Activated CD8-positive, alpha-beta memory T cell treated with anti-CD3 and anti-CD28 coated beads, Interleukin-2, amount 10 ng/mL, durations not matched to agents 7 days and 5 days (primary cell): ENCODE measurements around the gene GJB6. TPM values are rescaled to one million over a fixed set of nuclear protein-coding genes. Genes with fewer than 3 reads are reported as not detected.
A peak's percentile ranks its signal among the peaks of the same experiment; 100 is the strongest.

Experiments
- ATAC-seq: fragments of 150-1000 bp; cut with Tn5 transposase; one replicate; pipeline ENCODE4 v1.10.0; 2021; ENCODE audit warnings: moderate library complexity
- CTCF ChIA-PET: fragments of 350-600 bp; sonication (Branson Sonifier 250); formaldehyde crosslinking; loops from one replicate; lab custom pipeline; 2021; ENCODE audit warnings: antibody characterized with exemption; lab: Charles Lee
- DNase-seq: peaks from one replicate; pipeline ENCODE4 v3.0.0-alpha.2; 2020
- H3K27ac Mint-ChIP-seq: one replicate; pipeline ENCODE4 v1.8.0; 2021; ENCODE audit warnings: mild to moderate bottlenecking, mixed read lengths
- H3K27me3 Mint-ChIP-seq: one replicate; pipeline ENCODE4 v1.8.0; 2021; ENCODE audit warnings: mixed read lengths
- H3K36me3 Mint-ChIP-seq: one replicate; pipeline ENCODE4 v1.8.0; 2021; ENCODE audit warnings: mild to moderate bottlenecking, mixed read lengths
- H3K4me1 Mint-ChIP-seq: one replicate; pipeline ENCODE4 v1.8.0; 2021; ENCODE audit warnings: mixed read lengths
- H3K4me3 Mint-ChIP-seq: one replicate; pipeline ENCODE4 v1.8.0; 2021; ENCODE audit warnings: mild to moderate bottlenecking, moderate library complexity, mixed read lengths
- H3K9me3 Mint-ChIP-seq: one replicate; pipeline ENCODE4 v1.8.0; 2022; ENCODE audit warnings: low read depth, mixed read lengths
- total RNA-seq, 2 experiments: library from RNA; stranded (reverse); gene quantifications; one replicate each; pipeline ENCODE4 v1.2.3, GENCODE V29; 2021

GJB6 gene
- total RNA-seq, 2 experiments from 2014 or later = 4.8 to 11.0 TPM

DNA sequence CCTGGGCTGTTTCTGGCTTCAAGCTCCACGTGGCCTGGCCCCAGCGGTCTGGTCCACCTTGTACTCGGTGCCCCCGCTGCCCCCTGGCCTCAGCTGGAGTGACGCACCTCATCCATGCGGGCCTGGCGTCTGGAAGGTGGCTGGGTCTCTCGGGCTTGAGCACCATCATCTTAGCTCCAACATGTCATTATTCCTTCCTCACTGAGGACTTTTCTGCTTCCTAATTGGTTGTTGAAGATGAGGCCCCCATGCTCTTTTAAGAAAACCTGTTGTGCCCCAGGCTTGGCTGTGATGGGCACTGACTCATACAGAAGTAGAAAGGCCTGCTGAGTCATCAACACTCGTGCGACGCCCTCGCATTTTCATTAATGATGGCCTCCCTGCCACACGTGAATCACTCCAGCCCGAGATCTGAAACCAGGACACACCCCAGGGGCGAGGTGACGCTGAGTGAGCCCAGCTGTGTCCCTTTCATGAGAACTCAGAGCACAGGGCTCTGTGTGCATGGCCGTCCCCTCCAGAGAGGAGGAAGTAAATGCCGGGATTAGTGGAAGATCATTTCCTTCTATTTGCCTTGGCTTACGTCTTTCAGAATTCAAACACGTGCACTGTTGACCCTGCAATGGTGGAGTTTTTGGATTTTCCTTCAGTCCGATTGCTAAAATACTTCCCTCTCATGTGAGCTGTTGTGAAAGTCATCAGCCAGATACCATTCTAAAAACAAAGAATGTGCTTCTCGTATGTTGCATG lies 57.3 kb downstream of the GJB6 start:
- Mint-ChIP-seq H3K36me3 (peaks cover 1% of the 10 kb centered on the region), H3K4me1 (peaks cover 19% of the 10 kb centered on the region), H3K27ac (no peak overlapping the region), H3K27me3 (peaks cover 88% of the 10 kb centered on the region), H3K4me3 (no peak overlapping the region), H3K9me3 (no peaks in the 10 kb centered on the region)
- ATAC-seq (peak; percentile 83), DNase-seq (peak; percentile 76)
- CTCF ChIA-PET = interaction anchor here (0.7 to 1.8 kb wide), 3 partner anchors 11 to 190 kb away, joined by 3 to 4 read pairs (median 4); no protein-coding TSS in a partner anchor

DNA sequence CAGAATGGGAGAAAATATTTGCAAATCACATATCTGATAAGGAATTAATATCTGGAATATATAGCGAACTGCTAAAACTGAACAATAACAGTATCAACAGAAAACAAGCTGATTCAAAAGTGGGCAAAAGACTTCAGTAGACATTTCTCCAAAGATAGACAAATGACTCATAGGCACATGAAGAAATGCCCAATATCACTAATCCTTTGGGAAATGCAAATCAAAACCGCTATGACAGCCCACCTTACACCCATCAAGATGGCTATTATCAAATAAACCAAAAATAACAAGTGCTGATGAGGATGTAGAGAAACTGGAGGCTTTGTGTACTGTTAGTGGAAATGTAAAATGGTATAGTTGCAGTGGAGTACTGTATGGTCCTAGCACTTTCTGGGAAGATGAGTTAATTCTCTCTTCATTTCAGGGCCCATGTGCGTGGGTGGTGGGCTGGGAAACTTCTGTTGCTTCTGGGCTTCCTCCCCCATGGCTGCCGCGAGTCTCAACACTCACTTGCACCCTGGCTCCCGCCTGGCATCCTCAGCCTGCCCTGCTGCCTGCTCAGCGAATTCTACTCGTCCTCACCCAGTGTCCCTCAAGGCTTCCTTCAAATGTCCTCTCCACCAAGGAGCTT lies 58.9 kb downstream of the GJB6 start:
- Mint-ChIP-seq H3K36me3 (peaks cover 1% of the 10 kb centered on the region), H3K4me3 (no peak overlapping the region), H3K9me3 (no peaks in the 10 kb centered on the region), H3K27ac (no peak overlapping the region), H3K27me3 (peaks cover 80% of the 10 kb centered on the region), H3K4me1 (peaks cover 24% of the 10 kb centered on the region)
- CTCF ChIA-PET = interaction anchor here (0.6 kb wide), 1 partner anchor 633 kb away, joined by 3 read pairs; no protein-coding TSS in a partner anchor
- ATAC-seq (no peak), DNase-seq (no peak)

Other genes with a start within 250 kb of the GJB6 start
- gene GJA3, start 71.3 kb downstream of the GJB6 start, total RNA-seq = under 1 TPM; 0.75 to 0.76 TPM
- gene GJB2, start 39.4 kb downstream of the GJB6 start, total RNA-seq = 1 to 10 TPM; 4.0 to 8.7 TPM